GM23338 (cell line): ENCODE results near the gene SLC2A2. TPM values are rescaled to one million over a fixed set of nuclear protein-coding genes. Genes with fewer than 3 reads are reported as not detected.

ENCODE experiments used
- ATAC-seq: fragments of 200-7000 bp; cut with Tn5 transposase; 3 replicates; pipeline ENCODE4 v1.9.1; 2020
- DNase-seq: peaks from one replicate; pipeline ENCODE4 v3.0.0-alpha.2; 2015; ENCODE audit warnings: low spot score
- H2AFZ ChIP-seq: fragments of 200-600 bp; sonication (generic); 2 replicates; pipeline ENCODE4 v1.8.0; 2016; ENCODE audit warnings: antibody characterized with exemption, mild to moderate bottlenecking, moderate library complexity
- H3F3A ChIP-seq: fragments of 200-600 bp; sonication (generic); replicated peaks from 2 replicates; pipeline ENCODE4 v1.8.0; 2017; ENCODE audit warnings: antibody characterized with exemption, mixed run types, low read depth
- H3K27ac ChIP-seq: fragments of 200-600 bp; sonication (generic); 2 replicates; pipeline ENCODE4 v1.6.1; 2016; ENCODE audit warnings: low read depth
- H3K27me3 ChIP-seq: fragments of 200-600 bp; sonication (generic); 2 replicates; pipeline ENCODE4 v1.8.0; 2016; ENCODE audit warnings: mild to moderate bottlenecking, mixed run types, moderate library complexity; ENCODE audit not compliant: insufficient read depth
- H3K36me3 ChIP-seq: fragments of 200-600 bp; sonication (generic); 2 replicates; pipeline ENCODE4 v1.8.0; 2016; ENCODE audit warnings: mild to moderate bottlenecking; ENCODE audit not compliant: insufficient read depth
- H3K4me1 ChIP-seq: fragments of 200-600 bp; sonication (generic); 2 replicates; pipeline ENCODE4 v1.8.0; 2016; ENCODE audit warnings: mild to moderate bottlenecking, moderate library complexity; ENCODE audit not compliant: insufficient read depth
- H3K4me2 ChIP-seq: fragments of 200-600 bp; sonication (generic); 2 replicates; pipeline ENCODE4 v1.7.1; 2017; ENCODE audit warnings: mixed run types
- H3K4me3 ChIP-seq: fragments of 200-600 bp; sonication (generic); 2 replicates; pipeline ENCODE4 v1.6.1; 2016; ENCODE audit warnings: mixed run types
- H3K79me2 ChIP-seq: fragments of 200-600 bp; sonication (generic); replicated peaks from 2 replicates; pipeline ENCODE4 v1.8.0; 2017; ENCODE audit warnings: mild to moderate bottlenecking; ENCODE audit not compliant: insufficient read depth
- H3K9me2 ChIP-seq: fragments of 200-600 bp; sonication (generic); 2 replicates; pipeline ENCODE4 v1.8.0; 2017; ENCODE audit not compliant: insufficient read depth
- H4K20me1 ChIP-seq: fragments of 200-600 bp; sonication (generic); replicated peaks from 2 replicates; pipeline ENCODE4 v1.8.0; 2017; ENCODE audit warnings: mild to moderate bottlenecking; ENCODE audit not compliant: insufficient read depth
- H3K27ac Mint-ChIP-seq: 2 replicates; pipeline ENCODE4 v1.8.0; 2020; ENCODE audit warnings: inconsistent platforms, mild to moderate bottlenecking, moderate library complexity, mixed read lengths
- H3K27me3 Mint-ChIP-seq: 3 replicates; pipeline ENCODE4 v1.8.0; 2022; ENCODE audit warnings: low read depth, mild to moderate bottlenecking, moderate library complexity, mixed read lengths, inconsistent platforms; ENCODE audit not compliant: insufficient read depth, poor library complexity
- H3K36me3 Mint-ChIP-seq: 3 replicates; pipeline ENCODE4 v1.8.0; 2021; ENCODE audit warnings: low read depth, mild to moderate bottlenecking, inconsistent platforms, moderate library complexity, mixed read lengths
- H3K4me1 Mint-ChIP-seq: 3 replicates; pipeline ENCODE4 v1.8.0; 2020; ENCODE audit warnings: mild to moderate bottlenecking, inconsistent platforms, mixed read lengths
- H3K4me3 Mint-ChIP-seq: 3 replicates; pipeline ENCODE4 v1.8.0; 2021; ENCODE audit warnings: moderate library complexity, mild to moderate bottlenecking, inconsistent platforms, mixed read lengths
- H3K9me3 Mint-ChIP-seq: 3 replicates; pipeline ENCODE4 v1.8.0; 2020; ENCODE audit warnings: moderate library complexity, mild to moderate bottlenecking, inconsistent platforms, mixed read lengths
- CREB1 ChIP-seq: fragments of 250-450 bp; sonication (Bioruptor Pico); IDR thresholded peaks from 2 replicates; pipeline ENCODE4 v1.5.0; 2020; ENCODE audit warnings: low read depth, mild to moderate bottlenecking, moderate library complexity
- JUNB ChIP-seq: IDR thresholded peaks from one replicate; pipeline ENCODE4 v1.6.1; 2016; ENCODE audit warnings: antibody characterized with exemption; ENCODE audit not compliant: unreplicated experiment
- NANOG ChIP-seq: IDR thresholded peaks from 2 replicates; pipeline ENCODE4 v1.6.1; 2016; ENCODE audit warnings: antibody characterized with exemption, borderline replicate concordance
- POLR2AphosphoS5 ChIP-seq: IDR thresholded peaks from 2 replicates; pipeline ENCODE4 v1.6.1; 2016; ENCODE audit warnings: antibody characterized with exemption, low read depth
- STAT1 ChIP-seq: IDR thresholded peaks from one replicate; pipeline ENCODE4 v1.6.1; 2016; ENCODE audit warnings: antibody characterized with exemption; ENCODE audit not compliant: unreplicated experiment
- ZNF114 ChIP-seq: fragments of 250-450 bp; sonication (Bioruptor Pico); IDR thresholded peaks from 2 replicates; pipeline ENCODE4 v1.5.0; 2020; ENCODE audit warnings: mild to moderate bottlenecking, moderate library complexity
- ZNF331 ChIP-seq: fragments of 250-450 bp; sonication (Bioruptor Pico); IDR thresholded peaks from 2 replicates; pipeline ENCODE4 v1.5.0; 2020; ENCODE audit warnings: low read depth, mild to moderate bottlenecking, moderate library complexity
- ZNF462 ChIP-seq: fragments of 250-450 bp; sonication (Bioruptor Pico); IDR thresholded peaks from 2 replicates; pipeline ENCODE4 v1.5.0; 2020; ENCODE audit warnings: mild to moderate bottlenecking, moderate library complexity
- polyA plus RNA-seq: library from polyadenylated mRNA; unstranded; fragments of >200 nt; fragmentation: Nextera tagmentation; extraction: Ambion mirVana; gene quantifications from 2 replicates; pipeline ENCODE4 v1.2.1, GENCODE V29; 2016
- total RNA-seq: library from RNA; depleted of rRNA; stranded (reverse); fragments of >200 nt; shearing (Covaris generic); gene quantifications from 2 replicates; pipeline ENCODE4 v1.2.3, GENCODE V29; 2014
- TF ChIP-seq, protein P1 (sequence below): IDR thresholded peaks from 2 replicates; pipeline ENCODE4 v1.6.1; 2016; ENCODE audit warnings: antibody characterized with exemption
- TF ChIP-seq, protein P2 (sequence below), 2 experiments: fragments of 200-600 bp in 1 of 2; sonication (generic) in 1 of 2; conservative IDR thresholded peaks; 2 replicates each; pipeline versions ENCODE4 v1.5.1 to v1.6.1; 2016 to 2017; ENCODE audit warnings: antibody characterized with exemption in 2 of 2, low read depth in 2 of 2, mild to moderate bottlenecking in 2 of 2, moderate library complexity in 1 of 2

SLC2A2 gene
- total and polyA plus RNA-seq, 2 experiments from 2014 or later = not detected

GRCh38 chr3:171007316-171007715, 19.2 kb downstream of the SLC2A2 start (continued):
- TF ChIP-seq ZNF462 (CRISPR knock-in tag) (no peak), ZNF331 (CRISPR knock-in tag) (no peak), NANOG (no peak), STAT1 (no peak), CREB1 (CRISPR knock-in tag) (no peak), ZNF114 (no peak)
- TF ChIP-seq, protein P1, sequence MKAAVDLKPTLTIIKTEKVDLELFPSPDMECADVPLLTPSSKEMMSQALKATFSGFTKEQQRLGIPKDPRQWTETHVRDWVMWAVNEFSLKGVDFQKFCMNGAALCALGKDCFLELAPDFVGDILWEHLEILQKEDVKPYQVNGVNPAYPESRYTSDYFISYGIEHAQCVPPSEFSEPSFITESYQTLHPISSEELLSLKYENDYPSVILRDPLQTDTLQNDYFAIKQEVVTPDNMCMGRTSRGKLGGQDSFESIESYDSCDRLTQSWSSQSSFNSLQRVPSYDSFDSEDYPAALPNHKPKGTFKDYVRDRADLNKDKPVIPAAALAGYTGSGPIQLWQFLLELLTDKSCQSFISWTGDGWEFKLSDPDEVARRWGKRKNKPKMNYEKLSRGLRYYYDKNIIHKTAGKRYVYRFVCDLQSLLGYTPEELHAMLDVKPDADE = no peak

DNA sequence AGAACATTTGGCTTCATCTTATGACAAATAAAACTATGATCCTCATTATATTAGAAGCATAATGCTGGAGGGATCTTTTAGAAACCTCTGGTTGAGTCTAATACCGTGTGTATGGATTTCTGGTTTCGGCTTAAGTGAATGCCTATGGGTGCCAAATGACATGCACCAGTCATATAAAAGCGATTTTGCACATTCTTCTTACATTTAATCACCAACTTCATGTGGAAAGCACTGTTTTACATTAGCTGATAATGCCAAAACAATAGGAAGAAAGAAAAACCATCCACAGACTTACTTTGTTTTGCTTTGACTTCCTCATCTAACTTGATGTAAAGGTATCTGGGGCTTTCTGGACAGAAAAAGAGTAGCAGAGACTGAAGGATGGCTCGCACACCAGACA, 20.9 kb downstream of the SLC2A2 start:
- Histone ChIP-seq H3K27ac (no peak overlapping the region), H3F3A (no peaks in the 10 kb centered on the region), H3K4me3 (no peak overlapping the region), H4K20me1 (no peaks in the 10 kb centered on the region), H3K9me2 (no peaks in the 10 kb centered on the region), H2AFZ (no peak overlapping the region), H3K4me2 (no peak overlapping the region), H3K27me3 (no peaks in the 10 kb centered on the region), H3K36me3 (no peaks in the 10 kb centered on the region), H3K79me2 (no peaks in the 10 kb centered on the region), H3K4me1 (no peaks in the 10 kb centered on the region)
- no peaks in the 10 kb centered on the region for H3K36me3 Mint-ChIP-seq
- ATAC-seq = no peak
- H3K4me3 Mint-ChIP-seq = no peak overlapping the region
- no peaks in the 10 kb centered on the region for H3K9me3 Mint-ChIP-seq
- H3K4me1 Mint-ChIP-seq = no peaks in the 10 kb centered on the region
- H3K27ac Mint-ChIP-seq = no peak overlapping the region
- H3K27me3 Mint-ChIP-seq = peaks cover 3% of the 10 kb centered on the region
- DNase-seq = no peak
- TF ChIP-seq CREB1 (CRISPR knock-in tag) (no peak), POLR2AphosphoS5 (no peak), NANOG (no peak), ZNF114 (no peak), JUNB (no peak), ZNF331 (CRISPR knock-in tag) (no peak)
- TF ChIP-seq, protein P2, sequence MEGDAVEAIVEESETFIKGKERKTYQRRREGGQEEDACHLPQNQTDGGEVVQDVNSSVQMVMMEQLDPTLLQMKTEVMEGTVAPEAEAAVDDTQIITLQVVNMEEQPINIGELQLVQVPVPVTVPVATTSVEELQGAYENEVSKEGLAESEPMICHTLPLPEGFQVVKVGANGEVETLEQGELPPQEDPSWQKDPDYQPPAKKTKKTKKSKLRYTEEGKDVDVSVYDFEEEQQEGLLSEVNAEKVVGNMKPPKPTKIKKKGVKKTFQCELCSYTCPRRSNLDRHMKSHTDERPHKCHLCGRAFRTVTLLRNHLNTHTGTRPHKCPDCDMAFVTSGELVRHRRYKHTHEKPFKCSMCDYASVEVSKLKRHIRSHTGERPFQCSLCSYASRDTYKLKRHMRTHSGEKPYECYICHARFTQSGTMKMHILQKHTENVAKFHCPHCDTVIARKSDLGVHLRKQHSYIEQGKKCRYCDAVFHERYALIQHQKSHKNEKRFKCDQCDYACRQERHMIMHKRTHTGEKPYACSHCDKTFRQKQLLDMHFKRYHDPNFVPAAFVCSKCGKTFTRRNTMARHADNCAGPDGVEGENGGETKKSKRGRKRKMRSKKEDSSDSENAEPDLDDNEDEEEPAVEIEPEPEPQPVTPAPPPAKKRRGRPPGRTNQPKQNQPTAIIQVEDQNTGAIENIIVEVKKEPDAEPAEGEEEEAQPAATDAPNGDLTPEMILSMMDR (conservative IDR thresholded peaks at IDR 0.05; ENCODE audit: low read depth in 2 of 2) = no peak
